Breast epithelium (tissue), 3 donors: Measurements from ENCODE around the gene LRRC34.

Experiments
- CTCF ChIP-seq, 3 donors: fragments of 450-650 bp; IDR thresholded peaks; one replicate each; pipeline ENCODE4 v1.5.1; 2016 to 2017; ENCODE audit warnings: antibody characterized with exemption in 3 of 3, mild to moderate bottlenecking in 3 of 3, moderate library complexity in 3 of 3
- POLR2A ChIP-seq: fragments of 450-650 bp; IDR thresholded peaks from one replicate; pipeline ENCODE4 v1.6.1; 2016; ENCODE audit warnings: antibody characterized with exemption, mild to moderate bottlenecking, moderate library complexity
- POLR2AphosphoS5 ChIP-seq, 3 donors: sonication (generic); formaldehyde crosslinking; IDR thresholded peaks; one replicate each; pipeline ENCODE4 v1.6.1; 2017; ENCODE audit warnings: antibody characterized with exemption in 3 of 3

GRCh38 chr3:169758359-169758994, 54.2 kb downstream of the LRRC34 start:
- TF ChIP-seq CTCF (IDR thresholded peaks at IDR 0.05) (no peak), POLR2AphosphoS5 (IDR thresholded peaks at IDR 0.05) (no peak), POLR2A (no peak)
